PC-9 (cell line): ENCODE results near the gene RABGGTA. TPM values are rescaled to one million over a fixed set of nuclear protein-coding genes. Genes with fewer than 3 reads are reported as not detected.

Experiments
- BruUV-seq: library from RNA; stranded (reverse); fragments of 400-500 nt; replicated peaks from 2 replicates; lab custom pipeline; 2021; lab: Mats Ljungman, UMichigan
- CTCF ChIA-PET: fragments of 300-600 bp; sonication (Branson Sonifier 250); formaldehyde crosslinking; loops from one replicate; lab custom pipeline; 2022; ENCODE audit warnings: antibody characterized with exemption; lab: Charles Lee
- POLR2A ChIA-PET: fragments of 300-600 bp; sonication (Branson Sonifier 250); formaldehyde crosslinking; loops from one replicate; lab custom pipeline; 2022; ENCODE audit warnings: antibody characterized with exemption; ENCODE audit not compliant: unreplicated experiment; lab: Charles Lee
- DNase-seq, 2 experiments: peaks; one replicate each; pipeline versions ENCODE4 v3.0.0 to v3.0.0-alpha.2; 2015 to 2022; ENCODE audit warnings: mixed read lengths in 1 of 2
- H2AFZ ChIP-seq: fragments of 200-600 bp; sonication (generic); 2 replicates; pipeline ENCODE4 v1.8.1; 2017; ENCODE audit warnings: antibody characterized with exemption
- H3F3A ChIP-seq: fragments of 200-600 bp; sonication (generic); 2 replicates; pipeline ENCODE4 v1.8.1; 2017; ENCODE audit warnings: antibody characterized with exemption, mild to moderate bottlenecking, low read depth; ENCODE audit not compliant: insufficient read depth
- H3K27ac ChIP-seq: fragments of 200-600 bp; sonication (generic); 2 replicates; pipeline ENCODE4 v1.6.1; 2016; ENCODE audit warnings: mixed run types
- H3K27me3 ChIP-seq: fragments of 200-600 bp; sonication (generic); 2 replicates; pipeline ENCODE4 v1.6.1; 2016; ENCODE audit warnings: low read depth, mixed run types; ENCODE audit not compliant: insufficient read depth
- H3K36me3 ChIP-seq: fragments of 200-600 bp; sonication (generic); 2 replicates; pipeline ENCODE4 v1.6.1; 2016; ENCODE audit warnings: low read depth, mixed run types
- H3K4me1 ChIP-seq: fragments of 200-600 bp; sonication (generic); replicated peaks from 2 replicates; pipeline ENCODE4 v1.6.1; 2016; ENCODE audit warnings: mixed run types; ENCODE audit not compliant: insufficient read depth
- H3K4me2 ChIP-seq: fragments of 200-600 bp; sonication (generic); 2 replicates; pipeline ENCODE4 v1.6.1; 2017; ENCODE audit warnings: mixed run types
- H3K4me3 ChIP-seq: fragments of 200-600 bp; sonication (generic); 2 replicates; pipeline ENCODE4 v1.6.1; 2016; ENCODE audit warnings: mixed run types
- H3K79me2 ChIP-seq: fragments of 200-600 bp; sonication (generic); 2 replicates; pipeline ENCODE4 v1.6.1; 2017; ENCODE audit warnings: low read depth, mixed run types
- H3K9me2 ChIP-seq: fragments of 200-600 bp; sonication (generic); 2 replicates; pipeline ENCODE4 v1.8.1; 2017; ENCODE audit warnings: mild to moderate bottlenecking; ENCODE audit not compliant: insufficient read depth
- H3K9me3 ChIP-seq: fragments of 200-600 bp; sonication (generic); 2 replicates; pipeline ENCODE4 v1.8.1; 2016; ENCODE audit warnings: low read depth; ENCODE audit not compliant: insufficient read depth
- H4K20me1 ChIP-seq: fragments of 200-600 bp; sonication (generic); 2 replicates; pipeline ENCODE4 v1.8.1; 2017; ENCODE audit not compliant: insufficient read depth
- CTCF ChIP-seq: fragments of 200-600 bp; sonication (generic); conservative IDR thresholded peaks from 2 replicates; pipeline ENCODE4 v1.6.1; 2017; ENCODE audit warnings: mixed run types, antibody characterized with exemption, mild to moderate bottlenecking, moderate library complexity
- EZH2 ChIP-seq: fragments of 200-600 bp; sonication (generic); IDR thresholded peaks from 2 replicates; pipeline ENCODE4 v1.8.0; 2017; ENCODE audit warnings: antibody characterized with exemption, low read depth
- intact Hi-C: fragments of 100-400 bp; cut with micrococcal nuclease; formaldehyde crosslinking; loops from one replicate; pipeline ENCODE4 v1.10.0; 2022; ENCODE audit not compliant: unreplicated experiment
- total RNA-seq: library from RNA; stranded (reverse); gene quantifications from 2 replicates; pipeline ENCODE4 v1.2.3, GENCODE V29; 2021

RABGGTA gene
- total RNA-seq, 1 experiment from 2014 or later: 25.2 TPM

- POLR2A ChIA-PET: interaction anchor here (0.7 kb wide), 1 partner anchor 102 kb away, joined by 4 read pairs; no protein-coding TSS in a partner anchor
- H3K27ac ChIP-seq: no peak overlapping the region
Observed at GRCh38 chr14:24313913-24314312, 42.5 kb upstream of the RABGGTA start.

GRCh38 chr14:24312736-24313507 lies 41.5 kb upstream of the RABGGTA start:
- no peaks in the 10 kb centered on the region for H3K4me1 ChIP-seq

More at GRCh38 chr14:24313913-24314312, 42.5 kb upstream of the RABGGTA start:
- intact Hi-C loops: no loop called here
- Histone ChIP-seq H3K79me2 (no peaks in the 10 kb centered on the region), H3K4me3 (no peak overlapping the region), H3K27me3 (no peaks in the 10 kb centered on the region), H4K20me1 (no peaks in the 10 kb centered on the region), H3K4me1 (no peaks in the 10 kb centered on the region), H3K4me2 (no peak overlapping the region), H3K36me3 (no peaks in the 10 kb centered on the region), H2AFZ (no peak overlapping the region), H3K9me3 (no peaks in the 10 kb centered on the region), H3K9me2 (no peaks in the 10 kb centered on the region), H3F3A (no peaks in the 10 kb centered on the region; the same call in 1 of the 2 replicates)
- CTCF ChIA-PET: no interaction called here
- DNase-seq: no peak
- no peak for TF ChIP-seq CTCF
- no peak for TF ChIP-seq EZH2
- BruUV-seq: no TSS peak

More at GRCh38 chr14:24312736-24313507, 41.5 kb upstream of the RABGGTA start:
- H3K27ac ChIP-seq: no peak overlapping the region
- POLR2A ChIA-PET: no interaction called here
- H3K9me3 ChIP-seq: no peaks in the 10 kb centered on the region
- H3K79me2 ChIP-seq: no peaks in the 10 kb centered on the region
- no peaks in the 10 kb centered on the region; the same call in 1 of the 2 replicates for H3F3A ChIP-seq
- H4K20me1 ChIP-seq: no peaks in the 10 kb centered on the region
- BruUV-seq: no TSS peak
- CTCF ChIA-PET: no interaction called here
- no peak for TF ChIP-seq CTCF
- no peak for TF ChIP-seq EZH2
- intact Hi-C loops: no loop called here
- H2AFZ ChIP-seq: no peak overlapping the region
- H3K27me3 ChIP-seq: no peaks in the 10 kb centered on the region
- no peak overlapping the region for H3K4me3 ChIP-seq
- H3K4me2 ChIP-seq: no peak overlapping the region
- no peaks in the 10 kb centered on the region for H3K9me2 ChIP-seq
- no peak for DNase-seq
- no peaks in the 10 kb centered on the region for H3K36me3 ChIP-seq
